Endometrium (tissue), 2 donors: ENCODE data around the gene MFSD1.

Experiments used
- FAIRE-seq: peaks from 2 replicates; lab custom pipeline; 2012; peaks lifted over from hg19 to GRCh38; lab: Jason Lieb, UNC
- donor health status: control.
- donor health status: control.

Gene MFSD1

GRCh38 chr3:158810823-158811724, 9.2 kb downstream of the MFSD1 start:
- FAIRE-seq, result no peak

DNA sequence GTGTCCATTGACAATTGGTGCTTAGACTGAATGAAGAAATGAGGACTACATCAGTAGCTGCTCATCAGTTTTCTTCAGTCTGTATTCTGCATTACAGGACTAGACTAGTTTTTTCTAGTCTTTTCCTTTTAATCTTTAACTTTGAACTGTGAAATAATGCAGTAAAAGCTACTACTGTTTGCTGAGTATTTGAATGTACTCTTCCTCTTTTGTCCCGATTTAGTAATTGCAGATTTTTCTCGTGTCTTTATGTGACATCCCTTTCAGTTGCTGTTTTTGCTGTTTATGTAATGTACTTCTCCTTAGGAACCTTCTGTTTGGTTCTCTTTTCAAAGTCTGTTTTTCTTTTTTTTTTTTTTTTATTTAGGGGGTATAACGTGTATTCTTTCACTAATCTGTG, 17.4 kb downstream of the MFSD1 start:
- FAIRE-seq, result no peak

GRCh38 chr3:158820521-158820920, 18.7 kb downstream of the MFSD1 start:
- no peak for FAIRE-seq

- FAIRE-seq, result no peak
Observed at GRCh38 chr3:158821847-158822246, 20.0 kb downstream of the MFSD1 start.

GRCh38 chr3:158823426-158823825, 21.6 kb downstream of the MFSD1 start:
- no peak for FAIRE-seq

- no peak for FAIRE-seq
Observed at GRCh38 chr3:158827773-158828172, 25.9 kb downstream of the MFSD1 start.

- no peak for FAIRE-seq
Observed at GRCh38 chr3:158830391-158830790, 28.5 kb downstream of the MFSD1 start.

GRCh38 chr3:158831861-158832260, 30.0 kb downstream of the MFSD1 start:
- no peak for FAIRE-seq

- FAIRE-seq, result no peak
Observed at GRCh38 chr3:158835631-158836030, 33.8 kb downstream of the MFSD1 start.

- FAIRE-seq, result no peak
Observed at GRCh38 chr3:158836312-158836711, 34.5 kb downstream of the MFSD1 start.

GRCh38 chr3:158837240-158837639, 35.4 kb downstream of the MFSD1 start:
- no peak for FAIRE-seq

DNA sequence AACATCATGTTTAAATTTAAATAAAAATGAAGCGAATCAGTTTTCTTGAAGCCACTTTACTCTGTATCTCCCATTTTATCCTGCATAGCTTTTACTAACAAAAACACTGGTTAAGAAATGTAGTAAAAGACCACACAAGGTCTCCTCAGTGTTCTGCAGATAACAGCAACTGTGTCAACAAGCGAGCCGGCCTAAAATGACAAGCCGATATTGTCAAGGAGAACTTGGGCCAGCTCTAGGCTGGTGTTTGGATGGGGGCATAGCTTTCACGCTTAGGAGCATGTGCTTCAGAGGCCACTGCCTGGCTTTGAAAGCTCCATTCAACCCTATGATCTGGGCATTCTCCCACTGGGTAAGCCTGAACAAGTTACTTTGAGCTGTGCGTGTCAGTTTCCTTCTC, 38.1 kb downstream of the MFSD1 start:
- no peak for FAIRE-seq

- FAIRE-seq, result no peak
Observed at GRCh38 chr3:158841387-158841786, 39.5 kb downstream of the MFSD1 start.

DNA sequence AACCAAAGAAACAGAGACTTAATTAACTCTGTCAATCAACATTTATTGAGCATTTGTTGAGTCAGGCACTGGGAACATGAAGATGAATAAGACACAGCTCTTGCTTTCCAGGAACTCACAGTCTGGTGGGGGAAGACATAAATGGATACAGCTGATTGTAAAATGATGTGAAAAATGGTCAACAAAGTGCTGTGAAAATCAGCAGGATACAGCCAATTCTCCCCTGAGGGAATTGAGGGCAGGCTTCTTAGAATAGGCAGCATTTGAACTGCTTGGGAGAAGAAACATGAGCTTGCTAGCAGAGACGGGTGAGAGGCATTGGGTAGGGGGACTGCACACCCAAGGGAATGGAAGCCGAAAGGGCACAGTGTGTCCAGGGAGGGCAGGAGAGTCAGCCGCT, 41.1 kb downstream of the MFSD1 start:
- FAIRE-seq, result no peak

GRCh38 chr3:158845765-158846350, 44.0 kb downstream of the MFSD1 start:
- no peak for FAIRE-seq

DNA sequence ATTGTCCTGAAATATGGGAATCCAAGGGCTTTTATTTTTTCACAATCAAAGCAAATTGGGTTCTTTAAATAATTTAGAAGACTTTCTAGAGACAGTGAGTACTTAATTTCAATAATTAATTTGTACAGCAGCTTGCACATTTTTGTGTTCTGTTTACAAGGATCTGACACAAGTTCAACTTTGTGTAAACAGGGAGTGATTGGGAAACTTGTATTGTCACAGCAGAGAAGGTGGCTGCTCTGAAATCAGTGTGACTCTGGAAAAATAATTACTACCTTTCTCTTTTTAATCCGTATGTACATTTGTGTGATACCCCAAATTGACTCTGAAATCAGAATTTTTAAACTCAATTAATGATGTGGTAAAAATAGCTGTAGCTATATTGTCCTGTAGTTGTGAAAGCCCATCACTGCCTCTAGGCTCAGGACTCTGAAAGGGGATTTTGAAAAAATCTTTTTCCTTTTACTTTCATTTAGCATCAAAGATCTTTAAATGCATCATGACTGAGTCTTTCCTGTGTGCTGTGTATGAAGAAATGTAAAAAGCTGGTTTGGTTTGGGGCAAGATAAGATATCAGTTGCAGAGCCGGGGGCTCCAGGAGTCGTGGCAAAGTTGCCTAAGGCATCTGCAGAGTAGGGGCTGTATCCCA, 45.1 kb downstream of the MFSD1 start:
- FAIRE-seq, result no peak

DNA sequence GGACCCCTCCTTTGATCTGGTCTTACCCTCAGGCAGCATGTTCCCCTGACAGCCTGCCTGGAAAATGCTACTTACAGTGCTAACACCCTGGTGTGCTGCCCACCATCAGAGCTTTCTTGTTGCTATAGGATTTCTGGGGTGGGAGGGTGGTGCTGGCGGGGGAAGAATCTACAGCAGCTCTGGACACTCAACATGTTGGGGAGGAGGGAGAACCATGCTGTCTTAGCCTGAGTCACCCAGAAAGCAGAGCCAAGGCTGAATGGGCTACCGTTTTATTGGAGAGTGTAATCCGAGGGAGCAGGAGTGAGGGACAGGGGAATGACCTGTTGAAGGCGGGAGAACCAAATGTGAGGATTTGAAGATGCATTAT, 45.6 kb downstream of the MFSD1 start:
- FAIRE-seq, result no peak

- no peak for FAIRE-seq
Observed at GRCh38 chr3:158847885-158848284, 46.0 kb downstream of the MFSD1 start.

DNA sequence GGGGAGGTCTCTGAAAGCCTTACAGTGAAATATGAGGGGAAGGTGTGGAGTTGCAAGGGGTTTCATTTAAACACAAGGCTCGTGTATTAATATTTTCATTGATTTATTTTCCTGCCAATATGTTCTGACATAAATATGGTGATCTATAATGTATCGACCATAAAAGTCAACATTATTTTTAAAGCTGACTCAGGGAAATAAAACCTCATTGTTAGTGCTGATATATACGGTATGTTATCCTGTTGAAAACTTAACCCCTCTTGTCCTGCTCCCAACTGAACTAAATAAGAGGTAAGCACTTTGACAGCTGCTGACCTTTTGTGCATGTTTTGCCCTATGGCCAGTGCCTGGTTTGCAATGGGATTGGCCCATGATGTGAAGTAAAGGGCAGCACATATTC, 47.9 kb downstream of the MFSD1 start:
- no peak for FAIRE-seq

GRCh38 chr3:158859362-158859761, 57.5 kb downstream of the MFSD1 start:
- FAIRE-seq, result no peak

GRCh38 chr3:158863247-158863646, 61.4 kb downstream of the MFSD1 start:
- no peak for FAIRE-seq

DNA sequence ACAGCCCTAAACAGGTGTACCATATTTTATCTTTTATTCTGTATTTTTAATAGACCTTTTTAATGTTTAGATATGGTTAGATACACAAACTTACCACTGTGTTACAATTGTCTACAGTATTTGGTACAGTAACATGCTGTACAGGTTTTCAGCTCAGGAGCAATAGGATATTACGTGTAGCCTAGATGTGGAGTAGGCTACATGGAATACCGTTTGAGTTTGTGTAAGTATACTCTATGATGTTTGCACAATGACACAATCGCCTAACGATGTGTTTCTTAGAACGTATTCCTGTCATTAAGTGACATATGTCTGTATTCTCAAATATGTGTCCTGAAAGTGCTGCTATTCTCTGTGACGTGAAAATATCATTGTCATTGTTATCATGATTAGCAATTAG, 62.6 kb downstream of the MFSD1 start:
- no peak for FAIRE-seq

GRCh38 chr3:158875700-158876099, 73.8 kb downstream of the MFSD1 start:
- no peak for FAIRE-seq
